D721Med (cell line): ENCODE data around the gene EPHA6.

Source experiments
- DNase-seq: peaks from one replicate; pipeline ENCODE4 v3.0.0; 2011; ENCODE audit warnings: low spot score; ENCODE audit not compliant: insufficient read length
- FAIRE-seq: peaks from 2 replicates; lab custom pipeline; 2011; peaks lifted over from hg19 to GRCh38; lab: Jason Lieb, UNC
- CTCF ChIP-seq: IDR thresholded peaks from 2 replicates; pipeline ENCODE4 v1.5.1; 2012; ENCODE audit warnings: mild to moderate bottlenecking, control low read depth; ENCODE audit not compliant: insufficient read depth; ENCODE audit errors: missing control alignments

The EPHA6 gene

GRCh38 chr3:96813134-96813819, 1.1 kb upstream of the EPHA6 start:
- peak; percentile 84 for TF ChIP-seq CTCF
- FAIRE-seq (no peak), DNase-seq (peak; percentile 18)

GRCh38 chr3:96814651-96815567, 515 bp downstream of the EPHA6 start:
- TF ChIP-seq CTCF = no peak
- DNase-seq = no peak
- no peak for FAIRE-seq

- FAIRE-seq = no peak
- no peak for DNase-seq
- no peak for TF ChIP-seq CTCF
Measured at GRCh38 chr3:96831175-96831574, 16.8 kb downstream of the EPHA6 start.

- FAIRE-seq (no peak), DNase-seq (no peak)
- no peak for TF ChIP-seq CTCF
Measured at GRCh38 chr3:96833301-96833700, 18.9 kb downstream of the EPHA6 start.

- FAIRE-seq = no peak
- TF ChIP-seq CTCF = no peak
- no peak for DNase-seq
Measured at GRCh38 chr3:96836153-96836915, 21.9 kb downstream of the EPHA6 start.

GRCh38 chr3:96843505-96844203, 29.3 kb downstream of the EPHA6 start:
- DNase-seq = no peak
- FAIRE-seq = no peak
- no peak for TF ChIP-seq CTCF
